OCI-LY7 (cell line): ENCODE measurements around the gene KCNQ1.

Source experiments
- EZH2phosphoT487 ChIP-seq: fragments of 200-600 bp; sonication (generic); IDR thresholded peaks from 2 replicates; pipeline ENCODE4 v1.6.1; 2018; ENCODE audit warnings: low read depth, borderline replicate concordance, mild to moderate bottlenecking, mixed run types, antibody characterized with exemption, low read length, moderate library complexity, mixed read lengths
- TF ChIP-seq, protein P1 (sequence below): fragments of 200-600 bp; sonication (generic); conservative IDR thresholded peaks from 2 replicates; pipeline ENCODE4 v1.5.1; 2014; ENCODE audit warnings: mild to moderate bottlenecking, antibody characterized with exemption, low read length, moderate library complexity, mixed read lengths

DNA sequence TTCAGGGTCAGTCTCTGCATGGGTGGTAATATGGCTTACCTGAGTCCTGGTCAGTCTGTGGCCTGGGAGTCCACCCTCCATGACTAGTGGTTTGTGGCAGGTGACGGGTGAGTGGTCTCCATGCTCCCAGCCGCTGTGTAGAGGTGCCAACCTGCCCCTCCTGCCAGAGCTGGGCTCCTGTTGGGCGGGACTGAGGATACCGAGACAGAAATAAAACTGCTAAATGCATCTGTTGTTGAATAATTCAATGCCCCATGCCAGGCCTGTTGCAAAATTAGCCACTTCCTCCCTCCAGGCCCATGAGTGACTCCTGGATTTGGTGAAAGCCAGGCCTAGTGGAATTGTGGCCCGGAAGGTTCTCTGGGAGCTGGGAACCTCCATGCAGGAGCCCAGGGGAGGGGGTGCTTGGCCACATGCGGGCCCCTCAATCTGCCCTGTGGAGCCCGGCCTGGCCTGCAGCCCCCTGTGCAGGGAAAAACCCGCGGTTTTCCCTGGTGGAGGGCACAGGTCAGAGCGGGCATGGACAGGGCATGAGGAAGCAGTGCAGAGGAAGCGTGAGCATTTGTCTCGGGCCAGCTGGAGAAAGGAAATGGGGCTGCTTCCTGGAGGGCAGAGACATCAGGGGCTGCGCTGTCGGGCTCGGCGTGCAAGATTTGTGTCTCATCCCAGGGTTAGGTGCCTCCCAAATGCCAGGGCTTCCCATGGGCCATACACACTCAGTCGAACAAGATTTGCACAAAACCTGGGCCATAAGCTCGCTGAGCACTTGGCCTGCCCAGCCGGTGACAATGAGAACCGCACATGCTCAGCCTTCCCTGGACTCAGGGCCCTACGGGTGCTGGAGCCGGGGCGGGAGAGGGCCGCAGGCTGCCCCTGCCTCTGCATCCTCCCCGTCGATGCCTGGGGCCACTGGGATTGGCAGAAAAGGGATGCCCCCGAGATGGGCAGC, 66.9 kb downstream of the KCNQ1 start:
- TF ChIP-seq, protein P1, sequence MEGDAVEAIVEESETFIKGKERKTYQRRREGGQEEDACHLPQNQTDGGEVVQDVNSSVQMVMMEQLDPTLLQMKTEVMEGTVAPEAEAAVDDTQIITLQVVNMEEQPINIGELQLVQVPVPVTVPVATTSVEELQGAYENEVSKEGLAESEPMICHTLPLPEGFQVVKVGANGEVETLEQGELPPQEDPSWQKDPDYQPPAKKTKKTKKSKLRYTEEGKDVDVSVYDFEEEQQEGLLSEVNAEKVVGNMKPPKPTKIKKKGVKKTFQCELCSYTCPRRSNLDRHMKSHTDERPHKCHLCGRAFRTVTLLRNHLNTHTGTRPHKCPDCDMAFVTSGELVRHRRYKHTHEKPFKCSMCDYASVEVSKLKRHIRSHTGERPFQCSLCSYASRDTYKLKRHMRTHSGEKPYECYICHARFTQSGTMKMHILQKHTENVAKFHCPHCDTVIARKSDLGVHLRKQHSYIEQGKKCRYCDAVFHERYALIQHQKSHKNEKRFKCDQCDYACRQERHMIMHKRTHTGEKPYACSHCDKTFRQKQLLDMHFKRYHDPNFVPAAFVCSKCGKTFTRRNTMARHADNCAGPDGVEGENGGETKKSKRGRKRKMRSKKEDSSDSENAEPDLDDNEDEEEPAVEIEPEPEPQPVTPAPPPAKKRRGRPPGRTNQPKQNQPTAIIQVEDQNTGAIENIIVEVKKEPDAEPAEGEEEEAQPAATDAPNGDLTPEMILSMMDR, result no peak
- TF ChIP-seq EZH2phosphoT487, result no peak
